Erythroblast (primary cell): ENCODE data around the gene FUT8.
"Not testable (repeated sequence)": the region's sequence is repeated elsewhere in the genome, so short reads cannot be mapped to it uniquely, and the experiment has no call there.

Experiments used
- DNase-seq, 2 experiments: peaks; one replicate each; lab custom pipeline; 2025; lab: John Stamatoyannopoulos, UW
- GATA1 ChIP-seq: IDR thresholded peaks from 2 replicates; pipeline ENCODE4 v1.6.1; 2011; ENCODE audit warnings: low read depth, mild to moderate bottlenecking, control low read depth, low read length, moderate library complexity
- POLR2A ChIP-seq: IDR thresholded peaks from 2 replicates; pipeline ENCODE4 v1.6.1; 2011; ENCODE audit warnings: mild to moderate bottlenecking, low read length

Gene FUT8

GRCh38 chr14:65703996-65704395, 291.5 kb downstream of the FUT8 start:
- DNase-seq, result no peak
- TF ChIP-seq POLR2A (no peak), GATA1 (no peak)

DNA sequence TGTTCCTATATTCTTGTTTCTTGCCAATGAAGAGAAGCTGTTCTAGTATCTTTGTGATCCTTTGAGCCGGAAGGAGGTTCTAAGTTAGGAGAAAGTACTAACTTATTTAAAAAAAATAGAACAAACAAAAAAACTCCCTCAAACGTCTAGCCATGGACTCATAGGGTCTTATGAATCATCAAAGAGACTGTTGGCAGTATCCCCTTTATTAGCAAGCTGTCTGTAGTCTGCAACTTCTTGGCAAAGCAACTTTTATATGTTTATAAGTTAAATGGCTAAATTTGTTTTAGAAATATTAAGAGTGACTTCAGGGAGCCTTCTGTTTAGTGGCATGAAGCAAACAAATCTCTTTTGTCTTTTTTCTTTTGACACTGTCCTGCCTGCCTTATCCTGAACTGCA, 291.9 kb downstream of the FUT8 start:
- no peak for TF ChIP-seq POLR2A
- no peak for TF ChIP-seq GATA1
- no peak for DNase-seq

GRCh38 chr14:65704850-65705249, 292.3 kb downstream of the FUT8 start:
- no peak for TF ChIP-seq POLR2A
- TF ChIP-seq GATA1, result no peak
- DNase-seq, result no peak

DNA sequence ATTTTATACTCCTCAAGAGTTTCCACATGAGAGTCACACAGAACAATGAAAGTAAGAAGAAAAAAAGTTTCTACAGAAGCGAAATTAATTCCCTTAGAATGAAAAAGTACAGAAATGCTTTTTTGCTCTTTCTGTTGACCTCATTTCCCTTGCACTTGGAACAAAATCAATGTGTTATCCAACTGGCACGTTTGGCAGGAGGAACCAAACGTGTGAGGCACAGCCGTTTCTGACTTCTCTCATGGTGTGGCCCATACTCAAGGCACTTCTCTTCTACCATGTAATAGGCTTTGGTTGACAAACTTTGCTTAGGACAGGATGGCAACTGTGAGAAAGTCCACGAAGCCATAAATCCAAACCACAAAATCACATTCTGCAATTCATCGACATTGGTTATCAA, 297.0 kb downstream of the FUT8 start:
- no peak for DNase-seq
- no peak for TF ChIP-seq POLR2A
- no peak for TF ChIP-seq GATA1

GRCh38 chr14:65716813-65717212, 304.3 kb downstream of the FUT8 start:
- DNase-seq, result not testable (repeated sequence)

DNA sequence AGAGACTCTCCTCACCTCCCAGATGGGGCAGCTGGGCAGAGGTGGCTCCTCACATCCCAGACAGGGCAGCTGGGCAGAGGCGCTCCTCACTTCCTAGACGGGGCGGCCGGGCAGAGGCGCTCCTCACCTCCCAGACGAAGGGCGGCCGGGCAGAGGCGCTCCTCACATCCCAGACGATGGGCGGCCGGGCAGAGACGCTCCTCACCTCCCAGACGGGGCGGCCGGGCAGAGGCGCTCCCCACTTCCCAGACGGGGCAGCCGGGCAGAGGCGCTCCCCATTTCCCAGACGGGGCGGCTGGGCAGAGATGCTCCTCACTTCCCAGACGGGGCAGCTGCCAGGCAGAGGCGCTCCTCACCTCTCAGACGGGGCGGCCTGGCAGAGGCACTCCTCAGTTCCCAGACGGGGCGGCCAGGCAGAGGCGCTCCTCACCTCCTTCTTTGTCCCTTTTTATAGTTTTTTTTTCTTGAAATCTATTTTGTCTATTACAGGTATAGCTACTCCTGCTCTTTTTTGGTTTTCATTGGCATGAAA, 304.9 kb downstream of the FUT8 start:
- not testable (repeated sequence) for DNase-seq

GRCh38 chr14:65718629-65719028, 306.1 kb downstream of the FUT8 start:
- TF ChIP-seq GATA1, result no peak
- TF ChIP-seq POLR2A, result no peak
- no peak for DNase-seq

GRCh38 chr14:65720171-65720570, 307.6 kb downstream of the FUT8 start:
- TF ChIP-seq GATA1, result no peak
- TF ChIP-seq POLR2A, result no peak
- no peak for DNase-seq

DNA sequence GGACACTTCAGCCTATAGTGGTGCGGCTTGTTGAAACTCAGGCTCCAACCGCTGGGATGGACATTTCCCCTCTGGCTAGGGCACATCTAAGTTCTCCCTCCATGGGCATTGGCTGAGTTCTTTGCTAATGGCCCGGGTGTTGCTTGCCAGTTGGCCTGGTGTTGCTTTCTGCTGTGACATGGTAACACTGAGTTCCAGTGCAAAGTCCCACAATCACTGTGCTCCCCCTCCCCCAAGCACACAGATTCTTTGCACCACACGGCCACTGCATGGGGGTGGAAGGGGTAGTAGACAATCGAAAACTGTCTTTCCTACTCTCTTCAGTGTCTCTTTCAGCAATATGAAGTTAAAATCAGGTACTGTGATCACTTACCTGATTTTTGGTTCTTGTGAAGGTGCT, 308.2 kb downstream of the FUT8 start:
- no peak for DNase-seq
- no peak for TF ChIP-seq GATA1
- TF ChIP-seq POLR2A, result no peak

- DNase-seq, result no peak
- TF ChIP-seq POLR2A (no peak), GATA1 (no peak)
These were observed 310.8 kb downstream of the FUT8 start for GRCh38 chr14:65723348-65723747.

- no peak for DNase-seq
- TF ChIP-seq POLR2A (no peak), GATA1 (no peak)
These were observed 316.1 kb downstream of the FUT8 start for GRCh38 chr14:65728604-65729003.

- TF ChIP-seq POLR2A, result no peak
- no peak for TF ChIP-seq GATA1
- no peak for DNase-seq
These were observed 317.0 kb downstream of the FUT8 start for GRCh38 chr14:65729566-65729965.

- DNase-seq, result no peak
- TF ChIP-seq POLR2A (no peak), GATA1 (no peak)
These were observed 319.5 kb downstream of the FUT8 start for GRCh38 chr14:65731933-65732506.

DNA sequence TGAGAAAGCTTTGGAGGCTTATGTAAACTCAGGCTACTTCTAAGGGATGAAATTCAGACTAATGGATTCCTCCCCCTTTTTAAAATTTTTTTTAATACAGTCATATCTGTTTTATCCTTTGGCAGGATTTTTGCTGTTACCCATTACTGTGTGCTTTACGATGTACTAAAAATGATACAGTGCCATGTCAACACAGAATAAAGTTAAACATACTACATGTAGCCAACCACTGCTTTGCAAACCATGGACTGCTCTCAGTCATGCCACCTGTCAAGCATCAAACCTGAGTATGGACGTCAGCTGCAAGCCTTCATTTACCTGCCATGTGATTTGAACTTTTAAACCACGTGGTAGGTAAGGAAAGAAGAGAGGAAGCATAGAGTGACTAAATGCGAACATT, 325.8 kb downstream of the FUT8 start:
- TF ChIP-seq GATA1 (no peak), POLR2A (no peak)
- DNase-seq, result no peak

- TF ChIP-seq POLR2A (no peak), GATA1 (no peak)
- no peak for DNase-seq
These were observed 333.1 kb downstream of the FUT8 start for GRCh38 chr14:65745396-65746190.
